ENCODE measurements around the gene TMEM156.

The TMEM156 gene

GRCh38 chr4:39032218-39033085, at the start of gene TMEM156:
Gene TMEM156 (minus strand): TSS chr4:39032409. CDS start chr4:39032313, 96 bp downstream.
- H3K4me3 ChIP-seq (ENCODE audit: low read depth, low read length): no peak within 1 kb of the TSS

GRCh38 chr4:39078829-39079228, 46.6 kb upstream of the TMEM156 start:
- no peaks in the 10 kb centered on the region for H3K9me3 ChIP-seq (ENCODE audit: control insufficient read depth, low read length)
- no peak overlapping the region for H3K27ac ChIP-seq
- TF ChIP-seq CTCF (IDR thresholded peaks at IDR 0.05): no peak
- H3K4me2 ChIP-seq (ENCODE audit: low read length): no peak overlapping the region
- no peak overlapping the region for H3K4me3 ChIP-seq (ENCODE audit: low read depth, low read length)
- H2AFZ ChIP-seq: no peak overlapping the region
- no peak overlapping the region for H3K9ac ChIP-seq
- no peaks in the 10 kb centered on the region for H3K27me3 ChIP-seq (ENCODE audit: control insufficient read depth, insufficient read depth, low read length)
- H3K79me2 ChIP-seq: no peaks in the 10 kb centered on the region
- no peaks in the 10 kb centered on the region for H3K4me1 ChIP-seq
- H3K36me3 ChIP-seq (ENCODE audit: control insufficient read depth, insufficient read depth, low read length): no peaks in the 10 kb centered on the region

More at GRCh38 chr4:39032218-39033085, at the start of gene TMEM156:
- no peaks in the 10 kb centered on the region for H3K36me3 ChIP-seq (ENCODE audit: control insufficient read depth, insufficient read depth, low read length)
- H3K79me2 ChIP-seq: no peaks in the 10 kb centered on the region
- no peaks in the 10 kb centered on the region for H3K4me1 ChIP-seq
- no peak within 1 kb of the TSS for H3K9ac ChIP-seq
- no peaks in the 10 kb centered on the region for H3K9me3 ChIP-seq (ENCODE audit: control insufficient read depth, low read length)
- TF ChIP-seq CTCF (IDR thresholded peaks at IDR 0.05): no peak
- H3K27ac ChIP-seq: no peak within 1 kb of the TSS
- H3K4me2 ChIP-seq (ENCODE audit: low read length): no peak within 1 kb of the TSS
- H2AFZ ChIP-seq: no peak within 1 kb of the TSS
- H3K27me3 ChIP-seq (ENCODE audit: control insufficient read depth, insufficient read depth, low read length): no peaks in the 10 kb centered on the region

GRCh38 chr4:39068907-39069306, 36.7 kb upstream of the TMEM156 start:
- Histone ChIP-seq H3K4me2 (ENCODE audit: low read length) (no peak overlapping the region), H2AFZ (no peak overlapping the region), H3K4me1 (no peaks in the 10 kb centered on the region), H3K36me3 (ENCODE audit: control insufficient read depth, insufficient read depth, low read length) (no peaks in the 10 kb centered on the region), H3K9me3 (ENCODE audit: control insufficient read depth, low read length) (no peaks in the 10 kb centered on the region), H3K4me3 (ENCODE audit: low read depth, low read length) (no peak overlapping the region), H3K79me2 (no peaks in the 10 kb centered on the region), H3K9ac (no peak overlapping the region), H3K27ac (no peak overlapping the region), H3K27me3 (ENCODE audit: control insufficient read depth, insufficient read depth, low read length) (no peaks in the 10 kb centered on the region)
- TF ChIP-seq CTCF (IDR thresholded peaks at IDR 0.05): no peak

- Histone ChIP-seq H3K4me1 (no peaks in the 10 kb centered on the region), H2AFZ (no peak overlapping the region), H3K4me3 (ENCODE audit: low read depth, low read length) (no peak overlapping the region), H3K4me2 (ENCODE audit: low read length) (no peak overlapping the region), H3K79me2 (no peaks in the 10 kb centered on the region), H3K9ac (no peak overlapping the region), H3K36me3 (ENCODE audit: control insufficient read depth, insufficient read depth, low read length) (no peaks in the 10 kb centered on the region), H3K9me3 (ENCODE audit: control insufficient read depth, low read length) (no peaks in the 10 kb centered on the region), H3K27me3 (ENCODE audit: control insufficient read depth, insufficient read depth, low read length) (no peaks in the 10 kb centered on the region), H3K27ac (no peak overlapping the region)
- TF ChIP-seq CTCF (IDR thresholded peaks at IDR 0.05): no peak
These were observed 35.2 kb upstream of the TMEM156 start for GRCh38 chr4:39067451-39067850.

- H2AFZ ChIP-seq: no peak overlapping the region
- no peak for TF ChIP-seq CTCF (IDR thresholded peaks at IDR 0.05)
- H3K4me1 ChIP-seq: no peaks in the 10 kb centered on the region
These were observed 34.8 kb upstream of the TMEM156 start for GRCh38 chr4:39067031-39067430.

More at GRCh38 chr4:39067031-39067430, 34.8 kb upstream of the TMEM156 start:
- Histone ChIP-seq H3K4me2 (ENCODE audit: low read length) (no peak overlapping the region), H3K36me3 (ENCODE audit: control insufficient read depth, insufficient read depth, low read length) (no peaks in the 10 kb centered on the region), H3K4me3 (ENCODE audit: low read depth, low read length) (no peak overlapping the region), H3K9ac (no peak overlapping the region), H3K27ac (no peak overlapping the region), H3K9me3 (ENCODE audit: control insufficient read depth, low read length) (no peaks in the 10 kb centered on the region), H3K27me3 (ENCODE audit: control insufficient read depth, insufficient read depth, low read length) (no peaks in the 10 kb centered on the region), H3K79me2 (no peaks in the 10 kb centered on the region)

All from parathyroid adenoma (tissue), 2 donors.